A549 (cell line): ENCODE measurements around the gene UFM1. TPM values are rescaled to one million over a fixed set of nuclear protein-coding genes. Genes with fewer than 3 reads are reported as not detected.

Source experiments
- ATAC-seq, 2 experiments: fragments of 200-7000 bp in 1 of 2; fragments of >200 bp in 1 of 2; cut with Nextera tagmentation in 1 of 2; cut with Tn5 transposase in 1 of 2; 3 replicates each; pipeline versions ENCODE4 v1.8.0 to v1.9.1; 2018 to 2020; ENCODE audit warnings: mild to moderate bottlenecking in 1 of 2, moderate library complexity in 1 of 2
- CTCF ChIA-PET: fragments of 300-600 bp; sonication (Branson Sonifier 250); formaldehyde crosslinking; extraction: SDS; loops from one replicate; lab custom pipeline; 2021; ENCODE audit warnings: antibody characterized with exemption, inconsistent platforms; lab: Yijun Ruan, JAX
- POLR2A ChIA-PET: fragments of 350-600 bp; formaldehyde crosslinking; extraction: SDS; loops from one replicate; lab custom pipeline; 2021; ENCODE audit warnings: antibody characterized with exemption, inconsistent platforms; lab: Yijun Ruan, JAX
- DNase-seq, 2 experiments: peaks; one replicate each; pipeline versions ENCODE4 v3.0.0 to v3.0.0-alpha.2; 2011 to 2016; ENCODE audit warnings: low read depth in 1 of 2, low spot score in 1 of 2
- FAIRE-seq: peaks from 2 replicates; lab custom pipeline; 2011; peaks lifted over from hg19 to GRCh38; lab: Jason Lieb, UNC
- H3K27ac ChIP-seq, 2 experiments: fragments of >200 bp; sonication (Bioruptor Twin); formaldehyde crosslinking; 3 replicates each; pipeline ENCODE4 v1.5.1; 2016 to 2017
- H3K4me1 ChIP-seq: fragments of >200 bp; sonication (Bioruptor Twin); formaldehyde crosslinking; 3 replicates; pipeline ENCODE4 v1.6.1; 2016
- H3K4me2 ChIP-seq: fragments of >200 bp; sonication (Bioruptor Twin); formaldehyde crosslinking; 3 replicates; pipeline ENCODE4 v1.6.1; 2016
- H3K4me3 ChIP-seq: fragments of >200 bp; sonication (Bioruptor Twin); formaldehyde crosslinking; 3 replicates; pipeline ENCODE4 v1.5.1; 2016
- H3K9me3 ChIP-seq: fragments of >200 bp; sonication (Bioruptor Twin); formaldehyde crosslinking; 3 replicates; pipeline ENCODE4 v1.6.1; 2016
- ATOH8 ChIP-seq: fragments of 250-450 bp; sonication (Bioruptor Pico); IDR thresholded peaks from 2 replicates; pipeline ENCODE4 v1.5.0; 2020; ENCODE audit warnings: low read depth, mild to moderate bottlenecking, moderate library complexity
- BCL3 ChIP-seq: fragments of >200 bp; sonication (Bioruptor Twin); formaldehyde crosslinking; IDR thresholded peaks from 3 replicates; pipeline ENCODE4 v1.6.1; 2016
- CHD4 ChIP-seq: fragments of 200-600 bp; sonication (generic); IDR thresholded peaks from 2 replicates; pipeline ENCODE4 v1.6.1; 2016; ENCODE audit warnings: antibody characterized with exemption, mild to moderate bottlenecking, borderline replicate concordance
- CTCF ChIP-seq: fragments of >200 bp; sonication (Bioruptor Twin); formaldehyde crosslinking; IDR thresholded peaks from 3 replicates; pipeline ENCODE4 v1.5.1; 2016
- ELK1 ChIP-seq: fragments of 150-350 bp; IDR thresholded peaks from 2 replicates; pipeline ENCODE4 v1.6.1; 2014; ENCODE audit warnings: low read depth, mild to moderate bottlenecking, low read length
- GATA3 ChIP-seq: IDR thresholded peaks from 2 replicates; pipeline ENCODE4 v1.6.1; 2012; ENCODE audit warnings: borderline replicate concordance
- HES2 ChIP-seq: fragments of >200 bp; sonication (Bioruptor Twin); formaldehyde crosslinking; IDR thresholded peaks from 2 replicates; pipeline ENCODE4 v1.6.1; 2016
- HOXA7 ChIP-seq: fragments of 250-450 bp; sonication (Bioruptor Pico); IDR thresholded peaks from 2 replicates; pipeline ENCODE4 v1.5.0; 2020; ENCODE audit warnings: mild to moderate bottlenecking, moderate library complexity
- HOXB13 ChIP-seq: fragments of 250-450 bp; sonication (Bioruptor Pico); IDR thresholded peaks from 2 replicates; pipeline ENCODE4 v1.5.0; 2020; ENCODE audit warnings: low read depth, mild to moderate bottlenecking, moderate library complexity
- HOXB5 ChIP-seq: fragments of 250-450 bp; sonication (Bioruptor Pico); IDR thresholded peaks from 2 replicates; pipeline ENCODE4 v1.5.0; 2020; ENCODE audit warnings: mild to moderate bottlenecking, moderate library complexity
- JUN ChIP-seq, 2 experiments: fragments of >200 bp; sonication (Bioruptor Twin); formaldehyde crosslinking; IDR thresholded peaks; 2 replicates in 1 of 2; 3 replicates in 1 of 2; pipeline ENCODE4 v1.6.1; 2016 to 2017
- KDM5A ChIP-seq: fragments of 200-600 bp; sonication (generic); IDR thresholded peaks from 2 replicates; pipeline ENCODE4 v1.6.1; 2016; ENCODE audit warnings: antibody characterized with exemption, mild to moderate bottlenecking
- MAFK ChIP-seq: fragments of 450-650 bp; IDR thresholded peaks from 2 replicates; pipeline ENCODE4 v1.6.1; 2014; ENCODE audit not compliant: partially characterized antibody
- PBX3 ChIP-seq: IDR thresholded peaks from 2 replicates; pipeline ENCODE4 v1.6.1; 2012
- REST ChIP-seq: fragments of 200-600 bp; sonication (generic); IDR thresholded peaks from 2 replicates; pipeline ENCODE4 v1.6.1; 2016; ENCODE audit warnings: antibody characterized with exemption, mild to moderate bottlenecking, moderate library complexity
- SMC3 ChIP-seq: fragments of >200 bp; sonication (Bioruptor Twin); formaldehyde crosslinking; IDR thresholded peaks from 3 replicates; pipeline ENCODE4 v1.6.1; 2018; ENCODE audit warnings: inconsistent platforms
- SREBF2 ChIP-seq: fragments of 450-650 bp; IDR thresholded peaks from 2 replicates; pipeline ENCODE4 v1.6.1; 2014; ENCODE audit warnings: mild to moderate bottlenecking, moderate library complexity
- TFCP2L1 ChIP-seq: fragments of 250-450 bp; sonication (Bioruptor Pico); IDR thresholded peaks from 2 replicates; pipeline ENCODE4 v1.5.0; 2021; ENCODE audit warnings: mild to moderate bottlenecking
- ZC3H11A ChIP-seq: fragments of 450-650 bp; IDR thresholded peaks from 2 replicates; pipeline ENCODE4 v1.6.1; 2014; ENCODE audit warnings: antibody characterized with exemption, mild to moderate bottlenecking
- ZNF302 ChIP-seq: fragments of 250-450 bp; sonication (Bioruptor Pico); IDR thresholded peaks from 2 replicates; pipeline ENCODE4 v1.9.0; 2021; ENCODE audit warnings: inconsistent platforms, mild to moderate bottlenecking, moderate library complexity
- WGBS: methylation state at CpG from one replicate; pipeline ENCODE4 v1.1.6; 2017; ENCODE audit errors: missing lambda C conversion rate; 5-methylcytosine and 5-hydroxymethylcytosine counted together
- polyA plus RNA-seq, 4 experiments: library from polyadenylated mRNA; depleted of rRNA in 3 of 4; stranded (reverse); fragments of >200 nt; fragmentation: RNase III in 1 of 4; extraction: RNeasy Plus Mini Kit Qiagen cat#74134 plus additional on column Dnase treatment in 1 of 4; gene quantifications; 2 replicates in 3 of 4; 3 replicates in 1 of 4; pipeline ENCODE4 v1.2.3, GENCODE V29; 2011 to 2017

UFM1 gene
- polyA plus RNA-seq, 2 of the 4 experiments (the other 2 are of a cell fraction): 35.7 to 67.6 TPM

- TF ChIP-seq ATOH8 (CRISPR knock-in tag) (no peak), CHD4 (no peak), HOXB5 (CRISPR knock-in tag) (no peak), ZC3H11A (no peak), SMC3 (no peak), MAFK (no peak), ZNF302 (CRISPR knock-in tag) (no peak), JUN (IDR thresholded peaks at IDR 0.05) (no peak), GATA3 (no peak), ELK1 (no peak)
These were observed 14.8 kb upstream of the UFM1 start (continued) for GRCh38 chr13:38334845-38335244.

GRCh38 chr13:38338089-38338488, 11.6 kb upstream of the UFM1 start:
- Histone ChIP-seq H3K4me3 (no peak overlapping the region), H3K27ac (no peak overlapping the region), H3K9me3 (no peaks in the 10 kb centered on the region), H3K4me1 (no peaks in the 10 kb centered on the region), H3K4me2 (no peak overlapping the region)
- no peak for DNase-seq
- 49% methylated on average over 2 of the region's 2 CpGs for WGBS
- ATAC-seq: no peak
- POLR2A ChIA-PET: no interaction called here
- TF ChIP-seq HOXB13 (no peak), TFCP2L1 (CRISPR knock-in tag) (no peak), KDM5A (no peak), CTCF (no peak), HOXA7 (no peak), REST (no peak), HES2 (no peak)
- FAIRE-seq: no peak
- CTCF ChIA-PET: interaction anchor here (1.0 kb wide), 1 partner anchor 14 kb away, joined by 3 read pairs; no protein-coding TSS in a partner anchor

GRCh38 chr13:38340624-38341023, 9.0 kb upstream of the UFM1 start:
- H3K4me3 ChIP-seq: no peak overlapping the region
- ChIA-PET POLR2A (no interaction called here), CTCF (no interaction called here)
- H3K27ac ChIP-seq: no peak overlapping the region
- TF ChIP-seq ELK1 (no peak), BCL3 (no peak), PBX3 (no peak), SREBF2 (no peak), REST (no peak)
- FAIRE-seq: no peak
- no peaks in the 10 kb centered on the region for H3K9me3 ChIP-seq
- no peak overlapping the region for H3K4me2 ChIP-seq
- no peaks in the 10 kb centered on the region for H3K4me1 ChIP-seq
- WGBS: 100% methylated on average over 1 of the region's 1 CpG
- DNase-seq: no peak
- no peak for ATAC-seq
